ENCODE measurements around the gene B9D1.

The B9D1 gene

GRCh38 chr17:19376811-19377210 is 14.3 kb upstream of the B9D1 start:
- DNase-seq (ENCODE audit: low read depth) = no peak

GRCh38 chr17:19375732-19376131 is 13.2 kb upstream of the B9D1 start:
- DNase-seq (ENCODE audit: low read depth) = no peak

GRCh38 chr17:19374136-19374535 is 11.6 kb upstream of the B9D1 start:
- no peak for DNase-seq (ENCODE audit: low read depth)

- DNase-seq (ENCODE audit: low read depth) = no peak
Measured at GRCh38 chr17:19372866-19373504, 10.5 kb upstream of the B9D1 start.

DNA sequence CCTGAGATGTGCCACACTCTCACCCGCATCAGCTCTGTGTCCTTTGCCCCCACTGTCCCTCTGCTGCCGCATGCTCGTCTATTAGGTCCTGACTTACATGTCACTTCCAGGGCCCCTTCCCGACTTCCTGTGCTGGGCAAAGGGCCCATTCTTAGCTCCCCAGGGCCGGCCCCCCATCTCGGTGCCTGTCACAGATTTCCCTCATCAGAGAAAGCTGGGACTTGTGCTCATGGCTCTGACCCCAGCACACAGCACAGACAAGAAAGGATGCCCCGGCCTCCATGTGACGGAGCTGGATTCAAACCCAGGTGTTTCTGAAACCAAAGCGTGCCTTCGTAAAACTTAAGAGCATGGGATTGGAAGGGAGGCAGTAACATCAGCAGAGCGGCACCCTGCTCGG is 9.9 kb upstream of the B9D1 start:
- DNase-seq (ENCODE audit: low read depth) = no peak

DNA sequence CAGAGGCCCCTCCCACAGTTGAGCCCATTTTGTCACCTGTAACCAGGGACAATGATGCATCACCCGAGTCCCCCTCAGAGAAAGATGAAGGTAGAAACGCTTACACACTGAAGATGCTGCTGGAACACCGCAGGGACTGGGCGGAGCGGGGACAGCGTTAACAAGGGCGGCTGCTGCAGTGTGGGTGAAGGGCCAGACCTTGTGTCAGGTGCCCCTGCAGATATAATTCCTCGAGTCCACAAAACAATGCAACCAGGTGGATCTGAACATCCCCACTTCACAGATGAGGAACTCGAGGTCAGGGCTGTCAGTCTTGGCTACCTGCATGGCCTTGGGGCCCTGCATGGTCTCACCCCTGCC is 9.5 kb upstream of the B9D1 start:
- no peak for DNase-seq (ENCODE audit: low read depth)

DNA sequence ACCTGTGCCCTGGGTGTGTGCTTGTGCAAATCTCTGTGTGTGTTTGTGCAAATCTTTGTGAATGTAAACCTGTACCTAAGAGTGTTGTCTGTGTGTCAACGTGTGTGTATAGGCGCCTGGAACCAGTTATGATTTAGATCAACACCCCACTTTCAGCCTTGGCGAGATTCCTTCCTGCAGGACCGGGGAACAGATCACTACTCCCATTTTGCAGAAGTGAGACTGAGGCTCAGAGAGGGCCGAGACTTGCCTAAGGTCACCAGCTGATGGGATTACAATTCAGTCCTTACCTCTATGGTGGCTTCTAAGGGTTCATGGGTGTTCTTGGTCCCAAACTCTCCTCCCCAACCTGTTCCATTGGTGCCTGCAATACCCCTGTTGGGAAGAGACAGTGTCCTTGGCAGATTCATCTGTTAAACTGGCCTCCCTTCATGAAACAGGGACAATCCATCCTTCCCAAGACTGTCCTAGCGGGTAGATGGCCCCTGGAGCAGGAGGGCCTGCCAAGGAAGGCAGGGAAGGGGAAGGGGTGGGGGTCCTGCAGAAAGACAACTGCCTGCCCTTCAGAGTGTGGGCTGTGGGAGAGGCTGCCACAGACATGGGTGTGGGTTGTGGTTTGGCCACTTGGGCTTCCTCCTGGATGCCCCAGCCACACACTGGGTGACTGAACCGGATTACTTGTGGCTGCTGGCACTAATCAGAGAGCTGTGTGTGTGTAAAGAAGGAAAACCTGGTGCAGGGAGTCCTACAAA is 8.9 kb upstream of the B9D1 start:
- DNase-seq (ENCODE audit: low read depth) = no peak

GRCh38 chr17:19370493-19370960 is 8.0 kb upstream of the B9D1 start:
- DNase-seq (ENCODE audit: low read depth) = no peak

DNA sequence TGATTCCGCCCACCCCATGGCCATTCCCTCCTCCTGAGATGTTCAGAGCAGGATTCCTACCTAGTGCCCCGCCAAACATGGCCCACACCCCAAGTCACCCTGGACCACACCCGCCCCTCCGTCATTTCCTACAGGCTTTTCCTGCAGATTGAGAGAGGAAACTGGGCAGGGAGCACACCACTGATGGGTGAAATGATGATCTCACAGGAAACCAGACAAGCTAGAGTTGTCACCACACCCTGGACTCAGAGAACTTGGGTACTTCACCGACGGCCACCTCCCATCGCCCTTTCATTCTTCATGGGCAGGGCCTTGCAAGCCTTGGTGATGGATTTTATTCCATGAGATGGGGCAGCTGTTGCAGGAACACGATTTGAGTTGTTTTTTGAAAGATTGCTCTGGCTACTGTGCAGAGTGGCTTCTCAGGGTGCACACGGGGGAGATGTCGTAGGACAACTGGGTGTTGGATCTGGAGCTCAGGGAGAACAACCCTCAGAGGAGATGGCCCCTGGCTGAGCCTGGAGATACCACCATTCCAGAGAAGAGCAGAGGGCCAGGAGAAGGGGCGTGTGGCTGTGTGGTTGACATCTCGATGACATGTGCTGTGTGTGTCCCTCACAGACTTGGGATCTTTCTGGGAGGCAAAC is 7.4 kb upstream of the B9D1 start:
- no peak for DNase-seq (ENCODE audit: low read depth)

GRCh38 chr17:19369107-19369778 is 6.7 kb upstream of the B9D1 start:
- DNase-seq (ENCODE audit: low read depth) = no peak

DNA sequence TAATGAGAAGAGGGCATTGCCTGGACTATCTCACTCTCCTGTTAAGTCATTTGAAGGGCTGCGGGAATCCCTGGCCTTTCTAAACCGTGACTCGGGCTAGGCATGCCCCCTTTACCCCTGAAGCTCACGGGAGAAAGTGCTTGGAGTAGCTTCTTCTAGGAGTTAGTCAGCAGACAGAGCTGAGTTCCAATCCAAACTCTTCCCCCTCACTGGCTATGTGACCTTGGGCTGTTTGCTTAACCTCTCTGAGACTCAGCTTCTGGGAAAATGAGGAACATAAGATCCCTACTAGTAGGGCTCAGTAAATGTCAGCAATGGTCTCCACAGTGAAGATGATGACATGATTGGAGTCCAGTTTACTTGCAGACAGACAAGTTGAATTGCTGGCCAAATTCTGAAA is 5.7 kb upstream of the B9D1 start:
- DNase-seq (ENCODE audit: low read depth) = no peak

DNA sequence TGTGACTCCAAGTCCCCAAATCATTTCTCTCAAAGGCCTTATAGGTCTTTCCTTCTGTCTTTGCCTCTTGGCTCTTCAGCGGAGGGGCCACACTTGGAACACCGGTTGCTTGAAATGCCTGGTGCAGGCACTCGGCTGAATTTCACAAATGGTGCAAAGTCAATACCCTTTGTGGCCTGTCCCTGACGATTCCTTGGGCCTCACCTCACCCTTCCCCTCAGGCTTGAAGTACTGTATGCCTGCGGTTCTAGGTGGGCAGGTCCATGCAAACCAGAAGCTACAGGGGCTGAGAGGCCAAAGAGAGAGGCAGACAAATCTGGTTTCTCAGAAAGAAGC is 4.1 kb upstream of the B9D1 start:
- DNase-seq (ENCODE audit: low read depth) = no peak

GRCh38 chr17:19365833-19366636 is 3.5 kb upstream of the B9D1 start:
- no peak for DNase-seq (ENCODE audit: low read depth)

- no peak for DNase-seq (ENCODE audit: low read depth)
Measured at GRCh38 chr17:19365499-19365817, 2.9 kb upstream of the B9D1 start.

DNA sequence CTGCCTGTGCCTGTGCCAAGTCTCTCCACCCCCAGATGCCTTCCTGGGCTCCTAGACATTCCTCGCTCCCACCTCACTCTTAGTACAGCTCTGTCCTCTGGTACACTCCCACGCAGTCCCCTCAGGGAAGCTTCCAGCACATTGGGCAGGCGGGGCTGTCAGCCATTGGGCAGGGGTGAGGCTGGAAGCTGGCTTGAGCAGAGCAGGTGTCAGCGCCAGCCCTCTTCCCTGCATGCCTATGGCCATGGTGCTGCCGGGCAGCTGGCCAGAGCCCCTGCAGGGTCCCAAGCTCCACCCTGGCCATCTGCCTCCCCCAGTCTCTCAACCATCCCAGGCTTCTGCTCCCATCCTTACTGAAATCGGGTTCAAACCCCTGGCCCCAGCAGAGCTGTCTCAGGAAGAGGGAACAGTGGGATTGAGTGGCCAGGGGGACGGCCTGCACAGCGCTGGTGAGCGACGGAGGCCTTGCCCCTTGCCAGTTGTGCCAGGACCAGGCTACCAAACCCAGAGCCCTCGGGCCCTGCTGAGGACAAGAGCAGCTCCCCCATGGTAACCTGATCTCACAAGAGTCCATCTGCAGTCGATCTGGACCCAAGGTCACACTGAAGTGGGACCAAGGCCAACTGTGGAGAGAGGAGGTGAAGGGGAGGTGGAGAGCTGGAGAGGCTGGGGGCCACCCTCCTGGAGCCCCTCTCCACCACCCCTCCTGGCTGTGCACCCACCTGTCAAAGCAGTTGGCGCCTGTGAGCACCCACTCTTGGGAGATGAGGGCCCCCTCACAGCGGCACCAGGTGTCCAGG is 2.4 kb upstream of the B9D1 start:
- no peak for DNase-seq (ENCODE audit: low read depth)

DNA sequence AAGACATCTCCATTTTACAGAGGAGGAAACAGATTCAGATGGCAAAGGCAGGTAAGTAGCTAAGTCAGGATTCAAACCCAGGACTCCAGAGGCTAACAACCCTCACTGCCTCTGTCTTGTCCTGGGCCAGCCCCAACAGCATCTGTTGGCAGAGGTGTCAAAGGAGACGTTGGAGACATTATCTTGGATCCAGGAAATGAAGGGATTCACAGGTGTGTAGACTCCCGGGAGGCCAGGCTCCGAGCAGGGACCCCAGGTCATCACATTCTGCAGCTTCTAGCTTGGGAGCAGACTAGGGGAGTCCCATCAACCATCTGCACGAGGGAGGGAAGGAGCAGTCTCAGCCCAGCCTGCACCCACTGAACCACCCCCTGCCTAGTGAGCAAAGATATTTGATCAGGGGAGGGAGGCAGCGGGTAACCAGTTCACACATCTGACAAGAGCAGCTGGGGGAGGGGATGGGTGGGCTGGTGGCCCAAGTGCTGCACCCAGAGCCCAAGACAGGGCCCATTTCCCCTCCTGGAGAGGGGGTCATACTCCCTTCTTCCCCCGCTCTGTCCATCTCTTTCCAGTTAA is 1.0 kb upstream of the B9D1 start:
- no peak for DNase-seq (ENCODE audit: low read depth)

GRCh38 chr17:19363114-19363438 is 553 bp upstream of the B9D1 start:
- DNase-seq (ENCODE audit: low read depth) = no peak

DNA sequence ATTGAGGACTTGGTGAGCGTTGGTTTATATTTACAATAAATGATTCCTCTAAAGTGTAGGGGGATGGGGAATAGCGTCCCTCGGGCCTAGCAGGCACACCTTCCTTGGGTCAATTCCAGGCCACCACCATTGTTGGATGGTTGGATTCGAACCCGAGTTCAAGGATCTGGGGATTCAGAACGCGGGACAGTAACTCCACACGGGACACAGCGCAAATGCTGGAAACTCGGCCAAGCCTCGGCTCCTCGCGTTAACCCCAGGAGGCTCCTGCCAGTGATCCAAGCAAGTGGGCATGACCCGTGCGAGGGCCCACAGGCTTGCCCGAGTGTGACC is 613 bp downstream of the B9D1 start:
- DNase-seq (ENCODE audit: low read depth) = no peak

DNA sequence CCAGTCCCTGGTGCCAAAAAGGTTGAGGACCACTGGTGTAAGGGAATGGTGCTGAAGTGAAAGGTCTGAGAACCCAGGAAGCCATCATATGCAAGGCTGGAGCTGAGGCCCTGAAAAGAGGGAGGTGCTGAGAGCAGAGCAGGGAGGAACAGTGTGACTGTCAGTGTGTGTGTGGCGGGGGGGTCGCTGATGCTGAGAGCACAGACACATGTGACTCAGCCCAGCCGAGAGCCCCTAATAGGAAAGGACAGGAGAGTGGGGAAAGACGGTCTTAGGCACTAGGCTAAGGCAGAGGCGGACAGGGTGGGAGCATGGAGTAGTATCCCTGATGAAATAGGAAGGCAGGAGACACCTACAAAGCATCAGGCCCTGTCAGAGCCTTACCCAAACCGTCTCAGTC is 1.2 kb downstream of the B9D1 start:
- no peak for DNase-seq (ENCODE audit: low read depth)

GRCh38 chr17:19360772-19361171 is 1.8 kb downstream of the B9D1 start:
- no peak for DNase-seq (ENCODE audit: low read depth)

DNA sequence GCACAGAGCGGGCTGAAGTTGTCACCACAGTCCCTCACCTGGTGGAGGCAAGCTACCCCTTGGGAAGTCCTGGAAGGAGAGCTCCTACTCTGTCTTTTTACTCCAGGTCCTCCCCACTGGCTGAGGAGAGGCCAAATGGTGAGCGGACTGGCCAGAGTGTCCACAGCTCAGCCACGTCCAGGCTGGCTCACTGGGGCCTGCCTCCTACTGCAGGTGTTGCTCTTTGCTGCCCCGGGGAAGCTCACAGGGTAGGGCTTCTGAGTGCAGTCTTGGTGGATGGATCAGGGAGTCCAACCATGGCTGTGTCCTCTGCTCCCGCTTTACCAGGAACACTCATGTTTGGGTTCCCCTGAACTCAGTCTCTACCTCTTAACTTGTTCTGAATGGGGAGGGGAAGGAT is 2.7 kb downstream of the B9D1 start:
- no peak for DNase-seq (ENCODE audit: low read depth)

Data from HS-5 (cell line).